Uterus (tissue), 2 donors: Measurements from ENCODE around the gene GLIS1.

Experiments used
- CTCF ChIP-seq, 4 experiments: fragments of 200-600 bp in 2 of 4; fragments of 450-650 bp in 2 of 4; sonication (generic) in 2 of 4; IDR thresholded peaks; one replicate each; pipeline ENCODE4 v1.5.1; 2016 to 2019; ENCODE audit warnings: antibody characterized with exemption in 4 of 4, mild to moderate bottlenecking in 2 of 4, moderate library complexity in 1 of 4
- POLR2A ChIP-seq, 2 donors: fragments of 450-650 bp; IDR thresholded peaks; one replicate each; pipeline ENCODE4 v1.6.1; 2016; ENCODE audit warnings: antibody characterized with exemption in 2 of 2, mild to moderate bottlenecking in 1 of 2, moderate library complexity in 1 of 2

GRCh38 chr1:53553734-53554509, 185.0 kb downstream of the GLIS1 start:
- TF ChIP-seq CTCF (IDR thresholded peaks at IDR 0.05), result no peak
- TF ChIP-seq POLR2A (IDR thresholded peaks at IDR 0.05), result no peak
